Skin of body (tissue), 2 donors: ENCODE results near the gene CTNND2. TPM values are rescaled to one million over a fixed set of nuclear protein-coding genes. Genes with fewer than 3 reads are reported as not detected.
"Not testable (repeated sequence)": the region's sequence is repeated elsewhere in the genome, so short reads cannot be mapped to it uniquely, and the experiment has no call there.

Source experiments
- DNase-seq: peaks from one replicate; lab custom pipeline; 2025; lab: John Stamatoyannopoulos, UW
- total RNA-seq: library from RNA; depleted of rRNA; stranded (reverse); fragments of >200 nt; gene quantifications from one replicate; pipeline ENCODE4 v1.2.3, GENCODE V29; 2014

Gene CTNND2
- total RNA-seq, 1 donor from 2014 or later, result 1.4 TPM

- DNase-seq, result no peak
These were observed 860.4 kb downstream of the CTNND2 start for GRCh38 chr5:11043881-11044280.

GRCh38 chr5:11040345-11040744 is 863.9 kb downstream of the CTNND2 start:
- DNase-seq, result no peak

GRCh38 chr5:11038772-11039171 is 865.5 kb downstream of the CTNND2 start:
- no peak for DNase-seq

- no peak for DNase-seq
These were observed 866.3 kb downstream of the CTNND2 start for GRCh38 chr5:11037941-11038340.

GRCh38 chr5:11037080-11037479 is 867.2 kb downstream of the CTNND2 start:
- no peak for DNase-seq

- DNase-seq, result no peak
These were observed 873.6 kb downstream of the CTNND2 start for GRCh38 chr5:11030671-11031070.

- DNase-seq, result no peak
These were observed 876.6 kb downstream of the CTNND2 start for GRCh38 chr5:11027660-11028059.

GRCh38 chr5:11026543-11026942 is 877.7 kb downstream of the CTNND2 start:
- no peak for DNase-seq

GRCh38 chr5:11023945-11024344 is 880.3 kb downstream of the CTNND2 start:
- DNase-seq, result no peak

- DNase-seq, result no peak
These were observed 890.5 kb downstream of the CTNND2 start for GRCh38 chr5:11013793-11014192.

GRCh38 chr5:11012295-11012694 is 892.0 kb downstream of the CTNND2 start:
- DNase-seq, result no peak

GRCh38 chr5:11010429-11011210 is 893.6 kb downstream of the CTNND2 start:
- no peak for DNase-seq

GRCh38 chr5:11009576-11009975 is 894.7 kb downstream of the CTNND2 start:
- DNase-seq, result no peak

- no peak for DNase-seq
These were observed 896.9 kb downstream of the CTNND2 start for GRCh38 chr5:11007269-11007870.

GRCh38 chr5:11004523-11004922 is 899.7 kb downstream of the CTNND2 start:
- DNase-seq, result not testable (repeated sequence)

GRCh38 chr5:11000515-11001353 is 903.5 kb downstream of the CTNND2 start:
- no peak for DNase-seq

GRCh38 chr5:10999714-11000113 is 904.5 kb downstream of the CTNND2 start:
- no peak for DNase-seq

GRCh38 chr5:10995891-10996290 is 908.4 kb downstream of the CTNND2 start:
- no peak for DNase-seq

- DNase-seq, result no peak
These were observed 909.9 kb downstream of the CTNND2 start for GRCh38 chr5:10994091-10994986.

GRCh38 chr5:10990634-10991033 is 913.6 kb downstream of the CTNND2 start:
- DNase-seq, result no peak
